Measurements from ENCODE around the gene CEP85L. TPM values are rescaled to one million over a fixed set of nuclear protein-coding genes. Genes with fewer than 3 reads are reported as not detected.
"Not testable (repeated sequence)": the region's sequence is repeated elsewhere in the genome, so short reads cannot be mapped to it uniquely, and the experiment has no call there.

The CEP85L gene
- total and polyA plus RNA-seq, 4 donors = 1.1 to 21.3 (median 9.4) TPM

- Histone ChIP-seq H3K27ac (ENCODE audit: low read depth in 1 of 2, low read length in 2 of 2) (no peak overlapping the region), H3K27me3 (ENCODE audit: control insufficient read depth in 1 of 2, insufficient read depth in 2 of 2, low read length in 1 of 2) (no peaks in the 10 kb centered on the region), H3K4me1 (ENCODE audit: control insufficient read depth in 1 of 2, insufficient read depth in 2 of 2, low read length in 2 of 2) (no peaks in the 10 kb centered on the region), H3K36me3 (ENCODE audit: control insufficient read depth in 1 of 2, insufficient read depth in 2 of 2, low read length in 1 of 2) (no peaks in the 10 kb centered on the region), H3K4me3 (ENCODE audit: low read length in 2 of 2) (no peak overlapping the region), H3K9me3 (ENCODE audit: control insufficient read depth, low read length) (peaks cover 2% of the 10 kb centered on the region)
- DNase-seq = no peak
- 68 to 69% methylated on average over 1 of the region's 1 CpG for WGBS, 2 donors
- intact Hi-C loops (cut with DNase I) = no loop called here
- no peak for ATAC-seq (ENCODE audit: low FRiP score)
Measured at GRCh38 chr6:118456982-118457381, 194.4 kb downstream of the CEP85L start.

- Histone ChIP-seq H3K27ac (ENCODE audit: low read depth in 1 of 2, low read length in 2 of 2) (no peak overlapping the region), H3K36me3 (ENCODE audit: control insufficient read depth in 1 of 2, insufficient read depth in 2 of 2, low read length in 1 of 2) (no peaks in the 10 kb centered on the region), H3K27me3 (ENCODE audit: control insufficient read depth in 1 of 2, insufficient read depth in 2 of 2, low read length in 1 of 2) (no peaks in the 10 kb centered on the region), H3K4me1 (ENCODE audit: control insufficient read depth in 1 of 2, insufficient read depth in 2 of 2, low read length in 2 of 2) (no peaks in the 10 kb centered on the region), H3K9me3 (ENCODE audit: control insufficient read depth, low read length) (peaks cover 5% of the 10 kb centered on the region), H3K4me3 (ENCODE audit: low read length in 2 of 2) (no peak overlapping the region)
- no peak for ATAC-seq (ENCODE audit: low FRiP score)
- intact Hi-C loops (cut with DNase I) = no loop called here
- DNase-seq = no peak
Measured at GRCh38 chr6:118451839-118452238, 199.6 kb downstream of the CEP85L start.

- intact Hi-C loops (cut with DNase I) = no loop called here
- peaks cover 2% of the 10 kb centered on the region for H3K9me3 ChIP-seq (ENCODE audit: control insufficient read depth, low read length)
- WGBS, 2 donors = 33 to 36% methylated on average over 1 of the region's 1 CpG
- H3K4me3 ChIP-seq (ENCODE audit: low read length in 2 of 2) = no peak overlapping the region
- H3K4me1 ChIP-seq (ENCODE audit: control insufficient read depth in 1 of 2, insufficient read depth in 2 of 2, low read length in 2 of 2) = no peaks in the 10 kb centered on the region
- no peak for DNase-seq
- H3K36me3 ChIP-seq (ENCODE audit: control insufficient read depth in 1 of 2, insufficient read depth in 2 of 2, low read length in 1 of 2) = no peaks in the 10 kb centered on the region
- no peak overlapping the region for H3K27ac ChIP-seq (ENCODE audit: low read depth in 1 of 2, low read length in 2 of 2)
- no peaks in the 10 kb centered on the region for H3K27me3 ChIP-seq (ENCODE audit: control insufficient read depth in 1 of 2, insufficient read depth in 2 of 2, low read length in 1 of 2)
- ATAC-seq (ENCODE audit: low FRiP score) = no peak
Measured at GRCh38 chr6:118444796-118445195, 206.6 kb downstream of the CEP85L start.

GRCh38 chr6:118436482-118436881, 214.9 kb downstream of the CEP85L start:
- H3K4me1 ChIP-seq (ENCODE audit: control insufficient read depth in 1 of 2, insufficient read depth in 2 of 2, low read length in 2 of 2) = no peaks in the 10 kb centered on the region
- DNase-seq = no peak
- no peaks in the 10 kb centered on the region for H3K27me3 ChIP-seq (ENCODE audit: control insufficient read depth in 1 of 2, insufficient read depth in 2 of 2, low read length in 1 of 2)
- intact Hi-C loops (cut with DNase I) = no loop called here
- H3K9me3 ChIP-seq (ENCODE audit: control insufficient read depth, low read length) = no peaks in the 10 kb centered on the region
- no peak overlapping the region for H3K27ac ChIP-seq (ENCODE audit: low read depth in 1 of 2, low read length in 2 of 2)
- H3K36me3 ChIP-seq (ENCODE audit: control insufficient read depth in 1 of 2, insufficient read depth in 2 of 2, low read length in 1 of 2) = no peaks in the 10 kb centered on the region
- ATAC-seq (ENCODE audit: low FRiP score) = no peak
- WGBS, 2 donors = 64 to 65% methylated on average over 3 of the region's 3 CpGs
- no peak overlapping the region for H3K4me3 ChIP-seq (ENCODE audit: low read length in 2 of 2)

- ATAC-seq (ENCODE audit: low FRiP score); H3K4me1 ChIP-seq (ENCODE audit: control insufficient read depth in 1 of 2, insufficient read depth in 2 of 2, low read length in 2 of 2); H3K27me3 ChIP-seq (ENCODE audit: control insufficient read depth in 1 of 2, insufficient read depth in 2 of 2, low read length in 1 of 2); DNase-seq; intact Hi-C loops (cut with DNase I); H3K4me3 ChIP-seq (ENCODE audit: low read length in 2 of 2); H3K9me3 ChIP-seq (ENCODE audit: control insufficient read depth, low read length); H3K36me3 ChIP-seq (ENCODE audit: control insufficient read depth in 1 of 2, insufficient read depth in 2 of 2, low read length in 1 of 2); H3K27ac ChIP-seq (ENCODE audit: low read depth in 1 of 2, low read length in 2 of 2): not testable (repeated sequence)
- 97 to 98% methylated on average over 3 of the region's 3 CpGs for WGBS, 2 donors
Measured at GRCh38 chr6:118434147-118434546, 217.2 kb downstream of the CEP85L start.

- H3K27me3 ChIP-seq (ENCODE audit: control insufficient read depth in 1 of 2, insufficient read depth in 2 of 2, low read length in 1 of 2); H3K4me1 ChIP-seq (ENCODE audit: control insufficient read depth in 1 of 2, insufficient read depth in 2 of 2, low read length in 2 of 2); DNase-seq; H3K27ac ChIP-seq (ENCODE audit: low read depth in 1 of 2, low read length in 2 of 2); H3K9me3 ChIP-seq (ENCODE audit: control insufficient read depth, low read length); ATAC-seq (ENCODE audit: low FRiP score); intact Hi-C loops (cut with DNase I); H3K36me3 ChIP-seq (ENCODE audit: control insufficient read depth in 1 of 2, insufficient read depth in 2 of 2, low read length in 1 of 2); H3K4me3 ChIP-seq (ENCODE audit: low read length in 2 of 2): not testable (repeated sequence)
- 82 to 91% methylated on average over 5 of the region's 5 CpGs for WGBS, 2 donors
Measured at GRCh38 chr6:118421312-118421711, 230.1 kb downstream of the CEP85L start.

GRCh38 chr6:118419448-118420394, 231.7 kb downstream of the CEP85L start:
- intact Hi-C loops (cut with DNase I) = no loop called here
- H3K4me1 ChIP-seq (ENCODE audit: control insufficient read depth in 1 of 2, insufficient read depth in 2 of 2, low read length in 2 of 2) = peaks cover 0 to 3% of the 10 kb centered on the region in 2 donors
- H3K4me3 ChIP-seq (ENCODE audit: low read length in 2 of 2) = no peak overlapping the region
- DNase-seq (no peak), ATAC-seq (ENCODE audit: low FRiP score) (no peak)
- H3K27me3 ChIP-seq (ENCODE audit: control insufficient read depth in 1 of 2, insufficient read depth in 2 of 2, low read length in 1 of 2) = no peaks in the 10 kb centered on the region
- H3K9me3 ChIP-seq (ENCODE audit: control insufficient read depth, low read length) = no peaks in the 10 kb centered on the region
- no peak overlapping the region for H3K27ac ChIP-seq (ENCODE audit: low read depth in 1 of 2, low read length in 2 of 2)
- no peaks in the 10 kb centered on the region for H3K36me3 ChIP-seq (ENCODE audit: control insufficient read depth in 1 of 2, insufficient read depth in 2 of 2, low read length in 1 of 2)
